ENCODE data around the gene OCA2.

Gene OCA2

GRCh38 chr15:28120359-28120640 is 21.2 kb upstream of the OCA2 start:
- Histone ChIP-seq H3K36me3 (ENCODE audit: low read length) (0 out of 2 replicates have a peak, but pooled peaks cover 6% of the 10 kb centered on the region), H3K9me3 (ENCODE audit: insufficient read depth, low read length) (no peaks in the 10 kb centered on the region), H3F3A (ENCODE audit: insufficient read depth) (no peaks in the 10 kb centered on the region), H3K9ac (ENCODE audit: low read length) (no peak overlapping the region), H3K4me2 (ENCODE audit: low read depth, low read length, poor library complexity, severe bottlenecking) (no peak overlapping the region), H2AFZ (ENCODE audit: low read depth, low read length, severe bottlenecking) (no peak overlapping the region), H3K79me2 (ENCODE audit: insufficient read depth, low read length) (no peaks in the 10 kb centered on the region), H4K20me1 (ENCODE audit: low read depth, low read length) (no peaks in the 10 kb centered on the region), H3K27ac (ENCODE audit: low read depth, low read length) (no peak overlapping the region), H3K4me3 (ENCODE audit: insufficient read depth, low read length, poor library complexity, severe bottlenecking) (no peak overlapping the region), H3K9me2 (replicated peaks; ENCODE audit: insufficient read depth, low read length) (no peaks in the 10 kb centered on the region), H3K27me3 (ENCODE audit: low read length) (no peaks in the 10 kb centered on the region)
- TF ChIP-seq EZH2phosphoT487 (conservative IDR thresholded peaks at IDR 0.05; ENCODE audit: low read length), result no peak
- TF ChIP-seq CTCF (IDR thresholded peaks at IDR 0.05; ENCODE audit: insufficient read depth, low read length, poor library complexity, severe bottlenecking), result no peak

- Histone ChIP-seq H3K4me3 (ENCODE audit: insufficient read depth, low read length, poor library complexity, severe bottlenecking) (no peak overlapping the region), H3K27me3 (ENCODE audit: low read length) (no peaks in the 10 kb centered on the region), H3K4me2 (ENCODE audit: low read depth, low read length, poor library complexity, severe bottlenecking) (no peak overlapping the region), H3K36me3 (ENCODE audit: low read length) (0 out of 2 replicates have a peak, but pooled peaks cover under 1% of the 10 kb centered on the region), H3K27ac (ENCODE audit: low read depth, low read length) (no peak overlapping the region), H3K9me3 (ENCODE audit: insufficient read depth, low read length) (no peaks in the 10 kb centered on the region), H3K9ac (ENCODE audit: low read length) (no peak overlapping the region), H3K79me2 (ENCODE audit: insufficient read depth, low read length) (no peaks in the 10 kb centered on the region), H3K9me2 (replicated peaks; ENCODE audit: insufficient read depth, low read length) (no peaks in the 10 kb centered on the region), H3F3A (ENCODE audit: insufficient read depth) (no peaks in the 10 kb centered on the region), H2AFZ (ENCODE audit: low read depth, low read length, severe bottlenecking) (no peak overlapping the region), H4K20me1 (ENCODE audit: low read depth, low read length) (no peaks in the 10 kb centered on the region)
- TF ChIP-seq CTCF (IDR thresholded peaks at IDR 0.05; ENCODE audit: insufficient read depth, low read length, poor library complexity, severe bottlenecking) (no peak), EZH2phosphoT487 (conservative IDR thresholded peaks at IDR 0.05; ENCODE audit: low read length) (no peak)
Measured at GRCh38 chr15:28118531-28118930, 19.4 kb upstream of the OCA2 start.

GRCh38 chr15:28118083-28118482 is 19.0 kb upstream of the OCA2 start:
- no peaks in the 10 kb centered on the region for H3K9me2 ChIP-seq (replicated peaks; ENCODE audit: insufficient read depth, low read length)
- no peak overlapping the region for H3K4me3 ChIP-seq (ENCODE audit: insufficient read depth, low read length, poor library complexity, severe bottlenecking)
- TF ChIP-seq CTCF (IDR thresholded peaks at IDR 0.05; ENCODE audit: insufficient read depth, low read length, poor library complexity, severe bottlenecking) (no peak), EZH2phosphoT487 (conservative IDR thresholded peaks at IDR 0.05; ENCODE audit: low read length) (no peak)
- no peaks in the 10 kb centered on the region for H3F3A ChIP-seq (ENCODE audit: insufficient read depth)
- H3K9me3 ChIP-seq (ENCODE audit: insufficient read depth, low read length), result no peaks in the 10 kb centered on the region
- H3K4me2 ChIP-seq (ENCODE audit: low read depth, low read length, poor library complexity, severe bottlenecking), result no peak overlapping the region
- H3K27me3 ChIP-seq (ENCODE audit: low read length), result no peaks in the 10 kb centered on the region
- H3K36me3 ChIP-seq (ENCODE audit: low read length), result no peaks in the 10 kb centered on the region
- H4K20me1 ChIP-seq (ENCODE audit: low read depth, low read length), result no peaks in the 10 kb centered on the region
- H3K79me2 ChIP-seq (ENCODE audit: insufficient read depth, low read length), result no peaks in the 10 kb centered on the region
- H2AFZ ChIP-seq (ENCODE audit: low read depth, low read length, severe bottlenecking), result no peak overlapping the region
- no peak overlapping the region for H3K27ac ChIP-seq (ENCODE audit: low read depth, low read length)
- H3K9ac ChIP-seq (ENCODE audit: low read length), result no peak overlapping the region
